Stimulated activated CD4-positive, alpha-beta T cell treated with anti-CD3 and anti-CD28 coated beads, TNF-alpha, amount 100 ng/mL, for 1 hour (primary cell): Measurements from ENCODE around the gene HSPA14.
"Not testable (repeated sequence)": the region's sequence is repeated elsewhere in the genome, so short reads cannot be mapped to it uniquely, and the experiment has no call there.

ENCODE experiments used
- DNase-seq, 3 donors: peaks; one replicate each; pipeline ENCODE4 v3.0.0-alpha.2; 2020; ENCODE audit warnings: low read depth in 3 of 3, low spot score in 1 of 3

HSPA14 gene

GRCh38 chr10:14880229-14880628 lies 42.1 kb downstream of the HSPA14 start:
- DNase-seq: no peak

- no peak for DNase-seq
Observed at GRCh38 chr10:14884082-14884481, 46.0 kb downstream of the HSPA14 start.

DNA sequence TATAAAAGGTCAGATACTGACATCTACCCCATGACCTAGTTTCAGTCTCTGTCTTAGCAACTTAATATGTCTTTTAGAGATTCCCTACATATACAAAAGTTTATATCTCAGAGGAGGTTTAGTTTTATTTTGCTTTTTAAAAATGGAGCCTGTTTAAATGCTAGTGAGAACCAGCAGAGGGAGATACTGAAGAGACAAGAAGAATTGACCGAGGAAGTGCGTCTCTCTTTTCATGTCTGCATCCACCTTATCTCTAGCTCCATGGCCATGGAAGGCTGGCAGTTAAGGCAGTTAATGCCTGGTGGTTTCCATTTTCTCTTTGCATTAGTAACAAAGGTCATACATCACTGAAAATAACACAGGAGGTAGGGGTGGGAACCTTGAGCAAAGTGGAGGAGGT lies 51.2 kb downstream of the HSPA14 start:
- DNase-seq: no peak

- no peak for DNase-seq
Observed at GRCh38 chr10:14891151-14891550, 53.0 kb downstream of the HSPA14 start.

DNA sequence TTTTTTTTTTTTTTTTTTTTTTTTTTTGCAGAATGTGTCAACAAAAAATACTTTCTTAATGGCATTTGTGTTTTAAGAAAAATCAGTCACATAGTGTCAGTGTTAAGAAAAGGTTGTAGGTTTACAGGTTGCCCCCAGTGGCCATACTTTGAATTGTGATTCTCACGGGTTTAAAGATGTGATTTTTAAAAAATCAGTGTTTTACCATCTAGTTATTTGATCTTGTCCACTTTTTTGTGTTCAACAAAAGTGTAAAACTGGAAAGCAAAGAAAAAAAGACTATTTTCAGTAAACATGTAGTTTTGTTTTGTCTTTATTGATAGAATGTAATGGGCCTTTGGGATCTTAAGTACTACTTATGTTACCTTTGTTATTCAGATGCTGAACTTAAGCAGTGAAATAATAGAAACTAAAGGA lies 66.2 kb downstream of the HSPA14 start:
- no peak for DNase-seq

DNA sequence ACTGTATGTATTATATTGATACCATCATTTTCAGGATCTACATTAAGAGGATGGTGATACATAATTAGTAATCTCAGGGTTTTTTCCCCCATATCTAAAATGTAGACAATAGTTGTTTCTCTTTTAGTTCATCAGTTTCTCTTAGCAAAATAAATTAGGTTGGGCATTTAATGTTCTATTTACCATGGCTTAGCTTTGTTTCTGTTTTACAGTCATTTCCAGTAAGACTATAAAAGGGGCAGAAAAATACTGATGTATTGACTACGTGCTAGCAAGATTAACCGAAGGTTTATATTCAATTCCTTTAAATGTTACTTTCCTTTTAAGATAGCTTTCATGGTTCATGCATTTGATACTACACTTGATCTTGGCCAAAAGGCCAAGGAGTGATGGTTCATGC lies 66.8 kb downstream of the HSPA14 start:
- DNase-seq: no peak

DNA sequence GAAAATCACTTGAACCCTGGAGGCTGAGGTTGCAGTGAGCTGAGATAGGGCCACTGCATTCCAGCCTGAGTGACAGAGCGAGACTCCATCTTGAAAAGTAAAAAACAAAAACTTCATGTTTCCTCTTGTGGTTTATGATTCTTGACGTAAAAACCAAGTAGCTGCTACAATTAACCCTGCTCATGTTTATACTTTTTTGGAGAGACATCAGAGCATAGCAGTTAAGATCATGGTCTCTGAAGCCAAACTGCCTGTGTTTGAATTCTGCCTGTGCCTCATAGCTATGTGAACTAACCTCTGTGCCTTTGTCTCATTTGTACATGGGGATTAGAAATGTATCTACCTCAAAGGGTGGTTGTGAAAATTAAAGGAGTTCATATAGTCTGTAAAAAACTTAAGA lies 67.8 kb downstream of the HSPA14 start:
- no peak for DNase-seq

DNA sequence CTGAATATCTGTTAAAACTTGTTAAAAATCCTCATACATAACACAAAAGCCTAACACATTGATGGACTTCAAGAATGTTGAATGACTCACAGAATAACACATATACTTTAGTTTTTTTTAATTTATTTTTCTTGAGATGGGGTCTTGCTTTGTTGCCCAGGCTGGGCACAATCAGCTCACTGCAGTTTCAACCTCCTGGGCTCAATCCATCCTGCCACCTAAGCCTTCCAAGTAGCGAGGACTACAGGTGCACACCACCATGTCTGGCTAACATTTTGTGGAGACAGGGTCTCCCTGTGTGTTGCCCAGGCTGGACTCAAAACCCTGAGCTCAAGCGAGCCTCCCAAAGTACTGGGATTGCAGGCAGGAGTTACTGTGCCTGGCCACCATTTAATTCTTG lies 68.7 kb downstream of the HSPA14 start:
- no peak for DNase-seq

- DNase-seq: not testable (repeated sequence)
Observed at GRCh38 chr10:14907591-14907990, 69.5 kb downstream of the HSPA14 start.

GRCh38 chr10:14909101-14909500 lies 71.0 kb downstream of the HSPA14 start:
- DNase-seq: no peak

- DNase-seq: no peak
Observed at GRCh38 chr10:14910953-14911352, 72.8 kb downstream of the HSPA14 start.

DNA sequence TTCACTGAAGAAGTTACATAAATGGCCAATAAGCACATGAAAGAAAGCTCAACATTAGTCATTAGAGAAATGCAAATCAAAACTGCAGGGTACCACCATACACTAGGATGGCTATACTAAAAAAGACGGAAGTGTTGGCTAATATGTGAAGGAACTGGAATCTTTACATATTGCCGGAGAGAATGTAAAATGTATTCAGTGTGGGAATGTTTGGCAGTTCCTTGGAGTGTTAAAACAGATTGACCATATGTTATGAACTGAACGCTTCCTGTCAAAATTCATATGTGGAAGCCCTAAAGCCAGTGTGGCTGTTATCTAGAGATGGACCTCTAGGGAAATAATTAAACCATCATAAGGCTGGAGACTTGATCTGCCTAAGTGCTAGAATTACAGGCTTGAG lies 73.7 kb downstream of the HSPA14 start:
- DNase-seq: no peak

DNA sequence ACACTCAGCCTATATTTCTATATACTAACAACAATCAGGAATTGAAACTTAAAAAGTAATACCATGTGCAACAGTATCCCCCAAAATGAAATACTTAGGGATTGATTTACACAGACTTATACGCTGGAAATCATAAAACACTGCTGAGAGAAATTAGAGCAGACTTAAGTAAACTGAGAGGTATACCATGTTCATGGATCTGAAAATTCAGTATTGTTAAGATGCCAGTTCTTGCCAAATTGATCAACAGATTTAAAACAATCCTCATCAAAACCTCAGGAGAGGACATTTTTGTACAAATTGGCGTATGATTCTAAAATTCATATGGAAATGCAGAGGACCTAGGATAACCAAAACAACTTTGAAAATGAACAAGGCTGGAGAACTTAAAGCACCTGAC lies 78.5 kb downstream of the HSPA14 start:
- DNase-seq: no peak

GRCh38 chr10:14917827-14918226 lies 79.7 kb downstream of the HSPA14 start:
- no peak for DNase-seq

DNA sequence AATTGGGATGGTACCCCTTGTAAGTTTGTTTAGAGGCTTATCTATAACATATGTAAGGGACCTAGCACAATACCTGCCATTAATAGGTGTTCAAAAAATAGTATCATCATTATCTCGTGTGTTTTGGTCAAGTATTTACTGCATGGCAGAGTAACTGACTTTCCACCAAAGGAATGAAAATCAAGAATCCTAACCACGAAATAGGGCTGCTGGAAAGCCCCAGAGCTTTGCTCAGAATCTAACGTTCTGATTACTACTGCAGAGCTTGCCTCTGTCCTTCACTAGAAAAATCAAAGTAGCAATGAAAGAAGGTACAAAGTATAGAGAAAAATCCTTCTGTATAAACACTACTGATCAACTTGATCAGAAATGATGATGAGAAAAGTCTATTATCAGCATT lies 80.9 kb downstream of the HSPA14 start:
- no peak for DNase-seq
